Neural cell (in vitro differentiated cells): ENCODE results near the gene CAMK2A.

ENCODE experiments used
- EP300 ChIP-seq: fragments of 450-650 bp; conservative IDR thresholded peaks from 2 replicates; pipeline ENCODE4 v1.6.1; 2014; ENCODE audit warnings: antibody characterized with exemption, mild to moderate bottlenecking, moderate library complexity; ENCODE audit not compliant: poor library complexity, severe bottlenecking
- EZH2 ChIP-seq: fragments of 200-600, 300-800 bp; shearing (Covaris generic), sonication (generic); IDR thresholded peaks from 2 replicates; pipeline ENCODE4 v1.6.1; 2014; ENCODE audit warnings: antibody characterized with exemption, low read length, borderline replicate concordance, mild to moderate bottlenecking; ENCODE audit not compliant: insufficient read depth, poor library complexity, severe bottlenecking
- MXI1 ChIP-seq: fragments of 450-650 bp; conservative IDR thresholded peaks from 2 replicates; pipeline ENCODE4 v1.6.1; 2014; ENCODE audit warnings: antibody characterized with exemption, mild to moderate bottlenecking; ENCODE audit not compliant: poor library complexity, severe bottlenecking
- POLR2AphosphoS5 ChIP-seq: IDR thresholded peaks from 2 replicates; pipeline ENCODE4 v1.6.1; 2012
- RAD21 ChIP-seq: fragments of 450-650 bp; conservative IDR thresholded peaks from 2 replicates; pipeline ENCODE4 v1.6.1; 2014; ENCODE audit warnings: antibody characterized with exemption, mild to moderate bottlenecking, moderate library complexity
- TF ChIP-seq, protein P1 (sequence below): fragments of 450-650 bp; IDR thresholded peaks from 2 replicates; pipeline ENCODE4 v1.5.1; 2014; ENCODE audit warnings: antibody characterized with exemption, mild to moderate bottlenecking, moderate library complexity; ENCODE audit not compliant: poor library complexity, severe bottlenecking
- TF ChIP-seq, protein P2 (sequence below): IDR thresholded peaks from 2 replicates; pipeline ENCODE4 v1.6.1; 2012; ENCODE audit warnings: borderline replicate concordance

DNA sequence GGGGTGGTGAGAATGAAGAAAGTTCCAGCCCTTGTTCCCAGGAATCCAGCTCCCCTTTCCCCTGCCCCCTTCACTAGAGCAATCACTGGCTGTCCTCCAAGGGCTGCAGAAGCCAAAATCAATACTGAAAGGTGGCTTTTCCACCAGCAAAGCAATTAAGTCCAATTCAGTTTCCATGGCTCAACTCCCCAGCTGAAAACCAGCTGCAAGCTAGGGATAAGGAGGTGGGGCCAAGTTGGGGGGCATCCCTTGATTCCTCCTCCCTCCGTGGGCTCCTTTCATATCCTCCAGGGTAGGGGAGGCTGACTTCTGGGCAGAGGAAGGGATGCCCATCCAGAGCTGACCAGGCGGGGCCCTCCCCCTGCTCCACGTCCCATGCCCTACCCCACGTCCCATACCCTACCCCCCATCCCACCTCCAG lies 22.7 kb downstream of the CAMK2A start:
- no peak for TF ChIP-seq POLR2AphosphoS5
- TF ChIP-seq, protein P1, sequence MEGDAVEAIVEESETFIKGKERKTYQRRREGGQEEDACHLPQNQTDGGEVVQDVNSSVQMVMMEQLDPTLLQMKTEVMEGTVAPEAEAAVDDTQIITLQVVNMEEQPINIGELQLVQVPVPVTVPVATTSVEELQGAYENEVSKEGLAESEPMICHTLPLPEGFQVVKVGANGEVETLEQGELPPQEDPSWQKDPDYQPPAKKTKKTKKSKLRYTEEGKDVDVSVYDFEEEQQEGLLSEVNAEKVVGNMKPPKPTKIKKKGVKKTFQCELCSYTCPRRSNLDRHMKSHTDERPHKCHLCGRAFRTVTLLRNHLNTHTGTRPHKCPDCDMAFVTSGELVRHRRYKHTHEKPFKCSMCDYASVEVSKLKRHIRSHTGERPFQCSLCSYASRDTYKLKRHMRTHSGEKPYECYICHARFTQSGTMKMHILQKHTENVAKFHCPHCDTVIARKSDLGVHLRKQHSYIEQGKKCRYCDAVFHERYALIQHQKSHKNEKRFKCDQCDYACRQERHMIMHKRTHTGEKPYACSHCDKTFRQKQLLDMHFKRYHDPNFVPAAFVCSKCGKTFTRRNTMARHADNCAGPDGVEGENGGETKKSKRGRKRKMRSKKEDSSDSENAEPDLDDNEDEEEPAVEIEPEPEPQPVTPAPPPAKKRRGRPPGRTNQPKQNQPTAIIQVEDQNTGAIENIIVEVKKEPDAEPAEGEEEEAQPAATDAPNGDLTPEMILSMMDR: no peak
- TF ChIP-seq EP300: no peak
- TF ChIP-seq MXI1: no peak
- TF ChIP-seq, protein P2, sequence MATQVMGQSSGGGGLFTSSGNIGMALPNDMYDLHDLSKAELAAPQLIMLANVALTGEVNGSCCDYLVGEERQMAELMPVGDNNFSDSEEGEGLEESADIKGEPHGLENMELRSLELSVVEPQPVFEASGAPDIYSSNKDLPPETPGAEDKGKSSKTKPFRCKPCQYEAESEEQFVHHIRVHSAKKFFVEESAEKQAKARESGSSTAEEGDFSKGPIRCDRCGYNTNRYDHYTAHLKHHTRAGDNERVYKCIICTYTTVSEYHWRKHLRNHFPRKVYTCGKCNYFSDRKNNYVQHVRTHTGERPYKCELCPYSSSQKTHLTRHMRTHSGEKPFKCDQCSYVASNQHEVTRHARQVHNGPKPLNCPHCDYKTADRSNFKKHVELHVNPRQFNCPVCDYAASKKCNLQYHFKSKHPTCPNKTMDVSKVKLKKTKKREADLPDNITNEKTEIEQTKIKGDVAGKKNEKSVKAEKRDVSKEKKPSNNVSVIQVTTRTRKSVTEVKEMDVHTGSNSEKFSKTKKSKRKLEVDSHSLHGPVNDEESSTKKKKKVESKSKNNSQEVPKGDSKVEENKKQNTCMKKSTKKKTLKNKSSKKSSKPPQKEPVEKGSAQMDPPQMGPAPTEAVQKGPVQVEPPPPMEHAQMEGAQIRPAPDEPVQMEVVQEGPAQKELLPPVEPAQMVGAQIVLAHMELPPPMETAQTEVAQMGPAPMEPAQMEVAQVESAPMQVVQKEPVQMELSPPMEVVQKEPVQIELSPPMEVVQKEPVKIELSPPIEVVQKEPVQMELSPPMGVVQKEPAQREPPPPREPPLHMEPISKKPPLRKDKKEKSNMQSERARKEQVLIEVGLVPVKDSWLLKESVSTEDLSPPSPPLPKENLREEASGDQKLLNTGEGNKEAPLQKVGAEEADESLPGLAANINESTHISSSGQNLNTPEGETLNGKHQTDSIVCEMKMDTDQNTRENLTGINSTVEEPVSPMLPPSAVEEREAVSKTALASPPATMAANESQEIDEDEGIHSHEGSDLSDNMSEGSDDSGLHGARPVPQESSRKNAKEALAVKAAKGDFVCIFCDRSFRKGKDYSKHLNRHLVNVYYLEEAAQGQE: no peak
- TF ChIP-seq RAD21: no peak
- TF ChIP-seq EZH2: no peak
